ENCODE measurements around the gene STIL.

DNA sequence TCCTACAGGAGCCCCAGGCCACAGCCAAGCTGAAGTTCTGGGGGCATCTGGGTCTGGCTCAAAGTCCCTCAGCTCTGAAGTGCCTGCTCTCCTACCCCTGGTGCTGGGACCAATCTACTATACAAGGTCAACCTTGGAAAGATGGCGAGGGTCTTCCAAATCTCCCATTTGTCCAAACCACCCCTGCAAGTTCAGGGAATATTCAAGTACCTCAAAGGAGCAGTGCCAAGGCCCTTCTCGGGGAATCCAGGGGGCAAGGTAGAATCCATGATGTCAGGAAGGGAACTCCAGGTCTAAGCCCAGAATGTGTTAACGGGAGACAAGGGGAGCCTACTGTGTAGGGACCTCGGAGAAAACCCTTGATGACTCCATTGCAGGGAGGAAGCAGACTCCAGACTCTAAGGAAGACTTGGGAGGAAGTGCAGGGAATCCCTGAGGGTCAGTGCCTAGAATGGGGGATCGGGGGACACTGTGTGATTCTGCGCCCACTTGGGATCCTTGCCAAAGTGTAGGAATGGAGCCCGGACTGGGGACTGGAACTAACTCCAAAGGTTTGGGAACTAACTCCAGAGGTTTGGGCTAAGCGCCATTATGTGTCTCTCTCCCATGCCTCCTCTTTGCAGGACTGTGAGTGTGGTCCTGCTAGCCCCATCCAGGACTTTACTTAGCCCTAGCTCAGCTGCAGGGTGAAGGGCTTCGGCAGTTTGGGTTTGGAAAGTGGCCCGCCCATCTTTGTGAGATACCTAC, 90.6 kb downstream of the STIL start:
- TF ChIP-seq CTCF (IDR thresholded peaks at IDR 0.05) (no peak), IRF2 (CRISPR knock-in tag; IDR thresholded peaks at IDR 0.05; ENCODE audit: borderline replicate concordance, low read depth) (no peak), RELA (CRISPR knock-in tag; IDR thresholded peaks at IDR 0.05; ENCODE audit: borderline replicate concordance) (no peak), ZNF416 (CRISPR knock-in tag; IDR thresholded peaks at IDR 0.05) (no peak), PREB (CRISPR knock-in tag; IDR thresholded peaks at IDR 0.05; ENCODE audit: borderline replicate concordance) (no peak), NFYB (CRISPR knock-in tag; conservative IDR thresholded peaks at IDR 0.05; ENCODE audit: low read depth) (no peak), ATF3 (CRISPR knock-in tag; conservative IDR thresholded peaks at IDR 0.05) (no peak), MAX (CRISPR knock-in tag; IDR thresholded peaks at IDR 0.05) (no peak), FOXJ3 (CRISPR knock-in tag; IDR thresholded peaks at IDR 0.05; ENCODE audit: borderline replicate concordance) (no peak), GRHL2 (CRISPR knock-in tag; IDR thresholded peaks at IDR 0.05; ENCODE audit: insufficient replicate concordance, severe bottlenecking) (no peak)
- TF ChIP-seq, protein P1, sequence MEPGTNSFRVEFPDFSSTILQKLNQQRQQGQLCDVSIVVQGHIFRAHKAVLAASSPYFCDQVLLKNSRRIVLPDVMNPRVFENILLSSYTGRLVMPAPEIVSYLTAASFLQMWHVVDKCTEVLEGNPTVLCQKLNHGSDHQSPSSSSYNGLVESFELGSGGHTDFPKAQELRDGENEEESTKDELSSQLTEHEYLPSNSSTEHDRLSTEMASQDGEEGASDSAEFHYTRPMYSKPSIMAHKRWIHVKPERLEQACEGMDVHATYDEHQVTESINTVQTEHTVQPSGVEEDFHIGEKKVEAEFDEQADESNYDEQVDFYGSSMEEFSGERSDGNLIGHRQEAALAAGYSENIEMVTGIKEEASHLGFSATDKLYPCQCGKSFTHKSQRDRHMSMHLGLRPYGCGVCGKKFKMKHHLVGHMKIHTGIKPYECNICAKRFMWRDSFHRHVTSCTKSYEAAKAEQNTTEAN (CRISPR knock-in tag; IDR thresholded peaks at IDR 0.05) = no peak
- TF ChIP-seq, protein P2, sequence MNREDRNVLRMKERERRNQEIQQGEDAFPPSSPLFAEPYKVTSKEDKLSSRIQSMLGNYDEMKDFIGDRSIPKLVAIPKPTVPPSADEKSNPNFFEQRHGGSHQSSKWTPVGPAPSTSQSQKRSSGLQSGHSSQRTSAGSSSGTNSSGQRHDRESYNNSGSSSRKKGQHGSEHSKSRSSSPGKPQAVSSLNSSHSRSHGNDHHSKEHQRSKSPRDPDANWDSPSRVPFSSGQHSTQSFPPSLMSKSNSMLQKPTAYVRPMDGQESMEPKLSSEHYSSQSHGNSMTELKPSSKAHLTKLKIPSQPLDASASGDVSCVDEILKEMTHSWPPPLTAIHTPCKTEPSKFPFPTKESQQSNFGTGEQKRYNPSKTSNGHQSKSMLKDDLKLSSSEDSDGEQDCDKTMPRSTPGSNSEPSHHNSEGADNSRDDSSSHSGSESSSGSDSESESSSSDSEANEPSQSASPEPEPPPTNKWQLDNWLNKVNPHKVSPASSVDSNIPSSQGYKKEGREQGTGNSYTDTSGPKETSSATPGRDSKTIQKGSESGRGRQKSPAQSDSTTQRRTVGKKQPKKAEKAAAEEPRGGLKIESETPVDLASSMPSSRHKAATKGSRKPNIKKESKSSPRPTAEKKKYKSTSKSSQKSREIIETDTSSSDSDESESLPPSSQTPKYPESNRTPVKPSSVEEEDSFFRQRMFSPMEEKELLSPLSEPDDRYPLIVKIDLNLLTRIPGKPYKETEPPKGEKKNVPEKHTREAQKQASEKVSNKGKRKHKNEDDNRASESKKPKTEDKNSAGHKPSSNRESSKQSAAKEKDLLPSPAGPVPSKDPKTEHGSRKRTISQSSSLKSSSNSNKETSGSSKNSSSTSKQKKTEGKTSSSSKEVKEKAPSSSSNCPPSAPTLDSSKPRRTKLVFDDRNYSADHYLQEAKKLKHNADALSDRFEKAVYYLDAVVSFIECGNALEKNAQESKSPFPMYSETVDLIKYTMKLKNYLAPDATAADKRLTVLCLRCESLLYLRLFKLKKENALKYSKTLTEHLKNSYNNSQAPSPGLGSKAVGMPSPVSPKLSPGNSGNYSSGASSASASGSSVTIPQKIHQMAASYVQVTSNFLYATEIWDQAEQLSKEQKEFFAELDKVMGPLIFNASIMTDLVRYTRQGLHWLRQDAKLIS (CRISPR knock-in tag; IDR thresholded peaks at IDR 0.05; ENCODE audit: borderline replicate concordance) = no peak
